Peyer's patch (tissue), 4 donors: ENCODE measurements around the gene POLA1. TPM values are rescaled to one million over a fixed set of nuclear protein-coding genes. Genes with fewer than 3 reads are reported as not detected.

Experiments used
- DNase-seq, 3 donors: peaks; one replicate each; pipeline ENCODE4 v3.0.0-alpha.2; 2017 to 2019
- H3K27ac ChIP-seq, 4 donors: fragments of 200-600 bp; sonication (generic); one replicate each; pipeline ENCODE4 v1.5.1; 2016 to 2019
- H3K27me3 ChIP-seq, 2 donors: fragments of 200-600 bp; sonication (generic); one replicate each; pipeline ENCODE4 v1.5.1; 2019
- H3K36me3 ChIP-seq, 3 donors: fragments of 200-600 bp; sonication (generic); one replicate each; pipeline ENCODE4 v1.5.1; 2016 to 2019
- H3K4me1 ChIP-seq, 4 donors: fragments of 200-600 bp; sonication (generic); one replicate each; pipeline ENCODE4 v1.5.1; 2016 to 2019
- H3K4me3 ChIP-seq, 4 donors: fragments of 200-600 bp; sonication (generic); 1 replicate in 3 of 4; 2 replicates in 1 of 4; pipeline ENCODE4 v1.5.1; 2016 to 2019; ENCODE audit warnings: mild to moderate bottlenecking in 1 of 4
- H3K9me3 ChIP-seq, 4 donors: fragments of 200-600 bp; sonication (generic); one replicate each; pipeline ENCODE4 v1.5.1; 2016 to 2019; ENCODE audit warnings: mild to moderate bottlenecking in 1 of 4
- CTCF ChIP-seq, 6 experiments: fragments of 450-650 bp in 4 of 6; fragments of 200-600 bp in 2 of 6; sonication (generic) in 1 of 6; IDR thresholded peaks; one replicate each; pipeline ENCODE4 v1.5.1; 2017 to 2019; ENCODE audit warnings: antibody characterized with exemption in 6 of 6, mild to moderate bottlenecking in 3 of 6, moderate library complexity in 1 of 6
- POLR2A ChIP-seq, 2 donors: fragments of 450-650 bp; IDR thresholded peaks; one replicate each; pipeline ENCODE4 v1.5.1; 2017; ENCODE audit warnings: antibody characterized with exemption in 2 of 2, mild to moderate bottlenecking in 2 of 2, moderate library complexity in 2 of 2
- total RNA-seq, 4 donors: library from RNA; depleted of rRNA; stranded (reverse); fragments of >200 nt; gene quantifications; one replicate each; pipeline ENCODE4 v1.1.0, GENCODE V29; 2016

POLA1 gene
- total RNA-seq, 4 donors from 2014 or later: 5.3 to 51.2 (median 9.5) TPM

GRCh38 chrX:24777660-24778059 is 83.9 kb downstream of the POLA1 start:
- H3K4me3 ChIP-seq: no peak overlapping the region
- TF ChIP-seq POLR2A (IDR thresholded peaks at IDR 0.05): no peak
- TF ChIP-seq CTCF (IDR thresholded peaks at IDR 0.05): no peak
- no peaks in the 10 kb centered on the region for H3K36me3 ChIP-seq
- no peaks in the 10 kb centered on the region for H3K27me3 ChIP-seq
- H3K9me3 ChIP-seq: no peaks in the 10 kb centered on the region
- no peaks in the 10 kb centered on the region for H3K4me1 ChIP-seq
- DNase-seq: no peak
- H3K27ac ChIP-seq: no peak overlapping the region

- Histone ChIP-seq H3K4me1 (no peaks in the 10 kb centered on the region), H3K4me3 (no peak overlapping the region), H3K9me3 (no peaks in the 10 kb centered on the region), H3K27ac (no peak overlapping the region), H3K27me3 (no peaks in the 10 kb centered on the region), H3K36me3 (no peaks in the 10 kb centered on the region)
- no peak for TF ChIP-seq CTCF (IDR thresholded peaks at IDR 0.05)
- no peak for TF ChIP-seq POLR2A (IDR thresholded peaks at IDR 0.05)
- no peak for DNase-seq
These were observed 88.3 kb downstream of the POLA1 start for GRCh38 chrX:24782011-24782410.

- Histone ChIP-seq H3K9me3 (no peaks in the 10 kb centered on the region), H3K4me3 (no peak overlapping the region), H3K4me1 (no peaks in the 10 kb centered on the region), H3K27ac (no peak overlapping the region), H3K27me3 (no peaks in the 10 kb centered on the region), H3K36me3 (no peaks in the 10 kb centered on the region)
- no peak for DNase-seq
- TF ChIP-seq POLR2A (IDR thresholded peaks at IDR 0.05) (no peak), CTCF (IDR thresholded peaks at IDR 0.05) (no peak)
These were observed 95.3 kb downstream of the POLA1 start for GRCh38 chrX:24789047-24789446.

DNA sequence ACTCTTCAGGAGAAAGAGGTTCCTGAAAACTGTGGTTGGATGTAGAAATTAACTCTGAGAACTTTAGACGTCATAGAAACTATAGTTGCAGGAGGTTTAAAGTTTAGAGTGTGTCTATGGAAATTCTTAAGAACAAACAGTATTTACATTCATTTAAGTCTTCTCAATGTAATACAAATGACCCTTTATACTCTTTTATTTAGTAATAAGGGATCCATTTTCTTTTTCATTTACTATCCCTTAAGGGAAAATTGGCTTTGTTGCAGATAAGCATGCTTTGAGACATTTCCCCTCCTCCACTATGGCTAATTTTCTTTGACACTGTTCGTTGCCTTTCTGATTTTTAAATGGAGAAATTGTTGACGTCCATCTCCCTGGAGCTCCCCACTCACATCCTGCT is 96.4 kb downstream of the POLA1 start:
- no peaks in the 10 kb centered on the region for H3K4me1 ChIP-seq
- no peak overlapping the region for H3K27ac ChIP-seq
- H3K9me3 ChIP-seq: no peaks in the 10 kb centered on the region
- H3K27me3 ChIP-seq: no peaks in the 10 kb centered on the region
- DNase-seq: no peak
- no peak overlapping the region for H3K4me3 ChIP-seq
- no peaks in the 10 kb centered on the region for H3K36me3 ChIP-seq
- TF ChIP-seq CTCF (IDR thresholded peaks at IDR 0.05) (no peak), POLR2A (IDR thresholded peaks at IDR 0.05) (no peak)

- Histone ChIP-seq H3K36me3 (no peaks in the 10 kb centered on the region), H3K27ac (no peak overlapping the region), H3K4me3 (no peak overlapping the region), H3K9me3 (no peaks in the 10 kb centered on the region), H3K27me3 (no peaks in the 10 kb centered on the region), H3K4me1 (no peaks in the 10 kb centered on the region)
- TF ChIP-seq POLR2A (IDR thresholded peaks at IDR 0.05): no peak
- no peak for TF ChIP-seq CTCF (IDR thresholded peaks at IDR 0.05)
- no peak for DNase-seq
These were observed 102.5 kb downstream of the POLA1 start for GRCh38 chrX:24796204-24796603.

GRCh38 chrX:24799078-24799477 is 105.4 kb downstream of the POLA1 start:
- Histone ChIP-seq H3K27me3 (no peaks in the 10 kb centered on the region), H3K27ac (no peak overlapping the region), H3K4me3 (no peak overlapping the region), H3K36me3 (no peaks in the 10 kb centered on the region), H3K9me3 (no peaks in the 10 kb centered on the region), H3K4me1 (no peaks in the 10 kb centered on the region)
- TF ChIP-seq POLR2A (IDR thresholded peaks at IDR 0.05) (no peak), CTCF (IDR thresholded peaks at IDR 0.05) (no peak)
- DNase-seq: no peak
